Left hindlimb (tissue), 1 donor: Measurements from ENCODE around the gene KIRREL3.

Source experiments
- DNase-seq: peaks from one replicate; pipeline ENCODE4 v3.0.0-alpha.2; 2018

KIRREL3 gene

DNA sequence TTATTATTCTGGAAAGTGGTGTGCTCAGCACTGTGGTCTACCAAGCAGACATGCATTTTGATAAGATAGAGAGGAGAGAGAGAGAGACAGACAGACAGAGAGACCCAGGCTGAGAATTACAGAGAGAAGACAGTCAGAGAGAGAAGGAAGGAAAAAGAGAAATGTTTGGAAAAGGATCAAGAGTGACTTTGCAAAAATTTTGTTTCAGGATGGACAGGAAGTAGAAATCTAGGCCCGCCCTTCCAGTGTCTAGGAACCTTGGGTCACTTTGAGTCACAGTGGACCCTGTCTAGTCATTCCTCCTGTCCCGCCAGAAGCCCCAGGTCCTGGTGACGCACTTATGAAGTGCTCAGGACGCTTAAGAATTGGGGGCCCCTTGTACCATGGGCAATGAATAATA is 478.4 kb downstream of the KIRREL3 start:
- DNase-seq, result no peak

DNA sequence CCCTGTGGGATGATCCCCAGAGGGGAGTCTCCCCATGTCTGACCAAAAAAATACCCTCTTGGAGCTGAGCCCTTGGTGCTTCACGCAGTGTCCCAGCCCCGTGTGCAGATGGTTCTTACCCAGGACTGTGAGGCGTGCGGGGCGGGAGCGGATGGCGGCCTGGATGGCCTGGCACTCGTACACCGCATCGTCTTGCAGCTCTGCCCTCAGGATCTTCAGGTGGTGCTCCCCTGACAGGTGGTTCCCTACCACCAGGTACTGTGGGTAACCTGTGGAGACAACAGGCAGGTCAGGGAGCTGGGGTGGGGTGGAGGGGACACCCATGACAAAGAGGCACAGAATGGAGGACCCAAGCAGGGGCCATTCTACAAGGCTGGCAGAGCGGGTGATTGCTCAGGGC is 479.4 kb downstream of the KIRREL3 start:
- no peak for DNase-seq

DNA sequence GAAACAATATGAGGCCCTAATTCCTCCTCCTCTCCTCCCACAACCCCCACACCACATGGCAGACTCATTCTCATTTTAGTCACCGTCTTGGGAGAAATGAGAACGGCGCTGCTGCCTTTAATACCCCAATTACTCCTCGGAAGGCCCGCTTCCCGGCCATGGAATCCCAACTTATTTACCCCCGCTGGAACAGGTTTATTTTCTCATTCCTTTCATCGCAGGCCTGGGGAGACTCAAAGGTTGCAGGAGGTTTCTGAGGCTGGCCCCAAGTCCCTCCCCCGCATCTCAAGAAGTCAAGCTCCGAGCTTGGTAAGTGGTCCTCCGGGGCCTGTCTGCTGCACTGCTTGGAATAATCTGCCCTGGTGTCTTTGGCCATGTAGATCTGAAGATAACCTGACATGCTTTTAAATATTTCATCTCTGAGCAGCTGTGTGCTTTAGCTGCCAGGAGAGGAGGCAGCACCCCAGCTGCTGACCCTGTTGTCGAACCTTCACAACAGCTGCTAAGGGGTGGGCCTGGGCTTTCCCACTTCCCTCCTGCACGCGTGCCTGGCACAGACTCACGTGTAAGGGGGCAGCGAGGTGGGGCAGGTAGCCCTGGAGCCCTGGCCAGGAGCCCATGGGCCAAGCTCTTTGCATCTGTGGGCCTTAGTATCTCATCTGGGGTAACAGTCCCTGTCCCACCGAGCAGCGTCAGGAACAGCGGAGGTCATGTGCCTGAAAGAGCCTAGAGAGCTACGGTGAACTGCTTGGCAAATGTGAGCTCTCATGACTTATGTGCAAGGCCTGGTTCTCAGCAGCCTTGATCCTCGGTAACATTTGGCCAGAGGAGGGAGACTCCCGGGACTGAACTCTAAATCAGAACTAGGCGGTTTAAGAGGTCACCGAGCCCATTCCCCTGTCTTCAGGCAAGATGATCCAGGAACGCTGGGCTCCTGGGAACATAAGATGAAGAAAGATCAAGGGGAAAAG is 480.5 kb downstream of the KIRREL3 start:
- DNase-seq, result peak; percentile 75

- peak; percentile 62 for DNase-seq
Measured at GRCh38 chr11:126518972-126519690, 481.4 kb downstream of the KIRREL3 start.

GRCh38 chr11:126518071-126518971 is 482.2 kb downstream of the KIRREL3 start:
- peak; percentile 75 for DNase-seq

DNA sequence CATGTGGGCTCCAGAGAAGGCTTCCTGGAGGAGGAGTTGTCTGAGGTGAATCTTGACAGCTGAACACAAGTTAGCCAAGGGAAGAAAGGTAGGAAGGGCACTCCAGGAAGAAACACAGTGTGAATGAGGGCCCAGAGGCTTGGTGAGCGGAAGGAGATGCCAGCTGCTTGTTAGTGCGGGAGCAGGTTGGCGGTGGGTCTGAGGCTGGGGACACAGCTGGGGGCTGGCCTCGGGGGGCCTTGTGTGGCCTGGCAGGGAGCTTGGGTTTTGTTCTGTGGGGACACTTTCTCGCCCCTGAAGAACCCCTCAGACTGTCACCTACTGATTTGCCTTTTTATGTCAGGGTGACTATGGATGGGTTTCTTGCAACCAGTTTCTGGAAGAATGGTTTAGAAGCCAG is 485.1 kb downstream of the KIRREL3 start:
- DNase-seq, result no peak

DNA sequence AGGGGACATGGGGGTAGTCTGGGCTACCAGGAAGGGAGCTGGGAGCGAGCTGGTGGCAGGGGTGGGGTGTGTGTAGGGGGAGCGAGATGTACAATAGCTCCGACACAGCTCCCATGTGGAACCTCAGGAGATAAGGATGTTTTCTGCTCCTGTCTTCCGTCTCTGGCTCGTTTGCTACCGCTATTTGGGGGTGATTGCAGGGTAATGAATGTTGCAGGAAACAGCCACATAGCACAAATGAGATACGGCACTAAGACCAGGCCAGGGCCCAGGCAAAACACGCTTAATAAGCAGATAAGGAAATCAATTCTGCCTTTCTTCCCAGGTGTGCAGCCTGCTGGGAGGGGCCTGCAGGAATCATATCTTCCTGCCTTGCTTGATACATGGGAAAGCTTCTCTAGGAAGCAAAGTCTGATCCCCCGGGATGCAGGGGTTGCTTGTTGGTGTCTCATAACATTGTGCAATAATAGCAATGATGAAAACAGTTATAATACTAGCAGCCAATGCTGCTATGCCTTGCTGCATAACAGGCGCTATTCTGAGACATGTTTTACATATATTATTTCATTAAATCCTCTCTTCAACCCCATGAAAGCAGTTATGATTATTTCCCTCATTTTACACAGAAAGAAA is 486.4 kb downstream of the KIRREL3 start:
- DNase-seq, result no peak

DNA sequence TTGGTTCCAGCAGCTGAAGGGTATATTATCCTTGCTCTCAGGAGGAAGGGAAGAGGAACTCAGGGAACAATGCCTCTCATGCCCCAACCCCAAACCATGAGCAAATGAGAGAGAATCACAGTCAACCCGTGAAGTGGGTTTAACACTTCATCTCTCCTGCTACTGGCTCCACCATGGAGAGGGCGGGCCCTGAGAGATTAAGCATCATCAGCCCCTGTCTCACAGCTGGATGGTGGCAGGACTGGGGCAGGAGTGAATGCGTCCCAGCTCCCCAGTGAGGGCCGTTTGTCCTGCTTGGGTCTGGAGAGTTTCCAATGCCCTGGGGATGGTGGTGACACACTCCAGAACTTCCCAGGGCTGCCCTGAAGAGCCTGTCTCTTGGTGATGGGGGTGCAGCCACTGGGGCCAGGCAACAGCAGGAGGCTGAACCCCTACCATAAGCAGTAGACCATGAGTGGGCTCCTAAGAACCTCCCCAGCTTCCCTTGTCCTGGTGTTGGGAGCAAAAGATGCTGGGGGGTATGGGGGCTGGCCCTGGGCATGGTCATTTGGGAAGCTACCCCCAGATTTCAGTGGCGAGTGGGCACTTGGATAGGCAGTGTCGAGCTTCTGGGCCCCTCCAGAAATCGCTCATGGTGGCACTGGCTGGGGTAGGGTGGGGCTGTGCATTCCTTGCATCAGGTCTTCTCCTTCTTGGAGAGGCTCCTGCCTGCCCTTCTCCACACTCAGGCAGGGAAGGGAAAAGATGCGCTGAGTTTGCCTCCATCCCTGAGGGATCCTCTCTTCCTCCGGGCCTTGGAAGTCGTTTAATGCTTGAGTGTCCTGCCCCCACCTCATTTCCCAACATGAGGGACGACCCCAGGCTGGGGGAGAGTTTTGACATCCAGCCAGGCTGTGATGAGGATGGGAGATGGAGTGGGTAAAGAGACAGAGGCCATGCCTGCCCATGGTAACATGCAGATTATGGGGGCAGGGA is 487.5 kb downstream of the KIRREL3 start:
- no peak for DNase-seq

DNA sequence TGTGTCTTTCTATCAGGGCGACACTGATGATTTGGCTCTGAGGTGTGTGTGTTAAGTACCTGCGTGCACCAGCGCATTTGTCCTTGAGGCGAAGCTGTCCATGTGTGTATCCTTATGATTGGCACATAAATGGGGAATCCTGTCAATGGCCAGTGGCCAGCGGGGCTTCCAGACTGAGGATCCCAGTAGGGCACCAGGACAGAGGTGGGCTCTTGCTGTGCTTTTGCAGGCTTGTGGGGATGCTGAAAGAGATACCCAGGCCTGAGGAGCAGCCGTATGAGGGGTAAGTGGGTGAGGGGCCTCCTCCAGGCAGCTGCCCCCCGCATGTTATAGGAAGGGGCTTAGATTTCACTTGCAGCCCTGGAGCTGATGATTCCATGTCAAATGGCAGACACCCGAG is 488.3 kb downstream of the KIRREL3 start:
- no peak for DNase-seq

DNA sequence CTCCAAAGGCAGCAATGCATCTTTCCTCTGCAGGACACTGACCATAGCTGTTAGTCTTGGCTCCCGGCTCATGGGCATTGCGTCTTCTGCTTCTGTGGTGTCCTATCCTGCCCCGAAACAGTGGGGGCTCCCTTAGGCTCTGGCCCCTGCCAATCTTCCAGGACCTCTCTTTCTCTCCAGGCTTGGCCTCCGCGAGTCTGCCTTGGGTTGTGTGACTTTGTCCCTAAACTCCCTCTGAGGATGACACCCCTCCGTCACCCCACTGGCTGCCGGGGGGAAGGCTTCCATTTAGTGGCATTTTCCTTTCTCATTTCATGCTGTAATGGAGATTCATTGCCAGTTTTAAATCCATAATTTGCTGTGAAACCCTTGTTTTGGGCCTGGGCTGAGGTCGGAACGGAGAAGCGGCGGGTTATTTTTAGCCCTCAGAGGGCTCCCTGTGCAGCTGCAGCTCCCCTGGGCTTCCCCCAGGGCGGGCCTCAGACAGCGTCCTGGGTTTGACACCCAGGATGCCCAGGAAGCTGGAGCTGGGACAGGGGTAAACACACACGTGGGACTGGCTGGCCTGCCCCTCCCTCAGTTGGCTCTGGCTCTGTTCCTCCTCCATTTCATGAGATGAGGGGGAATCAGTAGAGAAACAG is 489.0 kb downstream of the KIRREL3 start:
- no peak for DNase-seq

DNA sequence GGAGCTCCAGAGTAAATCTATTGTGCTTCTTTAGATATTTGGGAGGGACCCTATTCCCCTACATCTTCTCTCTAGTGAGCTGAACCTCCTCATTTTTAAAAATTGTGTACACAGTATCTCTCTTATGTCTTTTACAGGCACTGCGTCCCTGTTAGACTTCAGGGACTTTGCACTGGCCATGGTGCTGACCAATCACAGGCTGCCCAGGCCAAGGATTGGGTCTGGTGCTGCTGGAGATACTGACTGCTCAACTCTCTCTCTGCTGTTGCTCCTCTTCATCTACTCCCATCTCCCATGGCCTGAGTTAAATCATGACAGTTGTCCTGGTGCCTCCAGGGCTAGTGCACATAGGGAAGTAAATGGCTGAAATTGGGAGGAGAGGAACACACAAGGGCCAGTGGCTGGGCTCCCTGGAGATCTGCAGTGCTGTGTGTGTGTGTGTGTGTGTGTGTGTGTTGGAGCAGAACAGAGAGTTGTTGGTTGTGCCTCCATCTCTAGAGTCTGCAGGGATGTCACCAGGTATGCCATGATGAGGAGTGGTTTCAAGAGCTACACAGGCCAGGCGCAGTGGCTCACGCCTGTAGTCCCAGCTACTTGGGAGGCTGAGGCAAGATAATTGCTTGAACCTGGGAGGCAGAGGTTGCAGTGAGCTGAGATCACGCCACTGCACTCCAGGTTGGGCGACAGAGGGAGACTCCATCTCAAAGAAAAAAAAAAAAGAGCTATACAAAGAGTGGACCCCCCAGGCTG is 489.8 kb downstream of the KIRREL3 start:
- DNase-seq, result no peak

DNA sequence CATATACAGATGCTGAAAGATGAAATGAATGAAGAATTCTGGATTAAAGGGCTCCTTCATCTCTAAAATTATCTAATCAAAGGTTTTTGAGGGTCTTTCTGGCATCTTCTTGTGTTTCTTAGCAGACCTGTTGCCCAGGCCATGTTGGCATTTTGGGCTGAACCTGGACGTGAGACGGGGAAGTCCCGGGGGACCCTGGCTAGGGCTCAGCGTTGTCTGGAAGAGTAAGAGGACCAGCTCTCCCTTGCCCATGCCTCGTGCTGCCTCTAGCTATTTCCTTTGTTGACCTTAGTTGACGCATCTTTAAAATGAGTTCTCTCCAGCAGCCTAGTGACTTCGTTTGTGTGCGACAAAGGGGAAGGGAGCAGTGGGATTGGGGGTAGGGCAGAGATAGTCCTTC is 492.9 kb downstream of the KIRREL3 start:
- no peak for DNase-seq

DNA sequence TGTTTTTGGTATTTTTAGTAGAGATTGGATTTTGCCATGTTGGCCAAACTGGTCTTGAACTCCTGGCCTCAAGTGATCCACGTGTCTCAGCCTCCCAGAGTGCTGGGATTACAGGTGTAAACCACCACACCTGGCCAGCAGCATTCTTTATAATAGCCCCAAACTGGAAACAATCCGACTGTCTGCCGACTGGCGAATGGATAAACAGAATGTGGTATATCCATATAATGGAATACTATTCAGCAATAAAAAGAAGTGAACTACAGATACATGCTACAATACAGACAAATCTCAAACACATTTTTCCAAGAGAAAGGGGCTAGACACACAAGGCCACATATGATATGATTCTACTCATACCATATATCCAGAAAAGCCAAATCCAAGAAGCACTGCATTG is 493.8 kb downstream of the KIRREL3 start:
- DNase-seq, result no peak

DNA sequence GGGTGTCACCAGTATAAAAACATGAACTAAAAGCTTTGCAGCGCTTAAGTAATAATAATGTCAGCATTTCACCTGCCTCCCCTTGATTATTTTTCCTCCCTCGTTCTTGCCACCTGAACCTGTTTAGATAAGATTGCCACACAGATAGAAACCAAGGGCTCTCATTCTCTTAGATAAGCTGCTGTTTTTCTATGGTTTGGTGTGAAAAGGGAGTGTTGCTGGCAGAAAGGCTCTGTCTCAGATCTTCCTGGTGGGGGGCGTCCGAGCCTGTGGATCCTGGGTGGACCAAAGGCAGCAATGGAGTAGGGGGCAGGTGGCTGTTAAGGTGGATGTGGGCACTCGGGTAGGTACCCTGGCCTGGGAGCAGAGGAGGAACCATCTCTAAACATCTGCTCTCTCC is 497.6 kb downstream of the KIRREL3 start:
- DNase-seq, result no peak

- DNase-seq, result no peak
Measured at GRCh38 chr11:126502159-126502558, 498.4 kb downstream of the KIRREL3 start.

GRCh38 chr11:126501641-126502040 is 498.9 kb downstream of the KIRREL3 start:
- no peak for DNase-seq

GRCh38 chr11:126500981-126501380 is 499.6 kb downstream of the KIRREL3 start:
- DNase-seq, result no peak

GRCh38 chr11:126499131-126499752 is 501.3 kb downstream of the KIRREL3 start:
- DNase-seq, result no peak

DNA sequence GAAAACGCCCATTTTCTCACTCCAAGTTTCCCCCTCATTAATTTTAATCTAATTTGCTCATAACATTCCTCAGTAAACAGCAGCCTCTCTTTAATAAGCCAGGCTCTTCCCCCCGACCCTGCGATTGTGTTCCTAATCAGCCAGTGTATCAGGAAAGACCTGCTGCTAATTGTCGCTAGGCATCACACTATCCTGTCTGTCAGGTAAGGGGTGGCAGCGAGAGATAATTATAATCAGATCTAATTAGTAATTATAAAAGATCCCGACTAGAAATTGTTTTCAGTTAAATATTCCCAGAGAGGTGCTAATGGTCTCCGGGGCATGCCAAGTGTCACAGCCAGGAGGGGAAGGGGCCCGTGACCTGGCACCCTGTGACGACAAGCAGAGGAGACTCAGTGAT is 502.3 kb downstream of the KIRREL3 start:
- DNase-seq, result peak; percentile 2
